ENCODE measurements around the gene PIP4K2A.

- TF ChIP-seq CTCF (IDR thresholded peaks at IDR 0.05; ENCODE audit: poor library complexity) (no peak), EZH2phosphoT487 (IDR thresholded peaks at IDR 0.05; ENCODE audit: low read depth, severe bottlenecking, unreplicated experiment) (no peak)
These were observed 132.9 kb downstream of the PIP4K2A start for GRCh38 chr10:22581461-22581860.
